GM12892 (cell line): ENCODE measurements around the gene AFTPH.

Experiments
- POLR2A ChIP-seq: IDR thresholded peaks from 2 replicates; pipeline ENCODE4 v1.6.1; 2011; ENCODE audit warnings: low read depth, low read length, control low read depth
- POLR2AphosphoS5 ChIP-seq: IDR thresholded peaks from 2 replicates; pipeline ENCODE4 v1.6.1; 2011; ENCODE audit warnings: low read depth, low read length, control low read depth

GRCh38 chr2:64581018-64581417, 56.9 kb downstream of the AFTPH start:
- no peak for TF ChIP-seq POLR2A
- TF ChIP-seq POLR2AphosphoS5: no peak
